Measurements from ENCODE around the gene SSR1. TPM values are rescaled to one million over a fixed set of nuclear protein-coding genes. Genes with fewer than 3 reads are reported as not detected.
"Not testable (repeated sequence)": the region's sequence is repeated elsewhere in the genome, so short reads cannot be mapped to it uniquely, and the experiment has no call there.

The SSR1 gene
- total RNA-seq, 1 donor from 2014 or later: 110 TPM

- ATAC-seq (no peak), DNase-seq (ENCODE audit: low spot score) (no peak)
Measured at GRCh38 chr6:7283676-7284075, 29.3 kb downstream of the SSR1 start.

- DNase-seq (ENCODE audit: low spot score) (no peak), ATAC-seq (no peak)
Measured at GRCh38 chr6:7282097-7282906, 30.7 kb downstream of the SSR1 start.

- no peak for ATAC-seq
Measured at GRCh38 chr6:7276199-7276524, 36.8 kb downstream of the SSR1 start.

DNA sequence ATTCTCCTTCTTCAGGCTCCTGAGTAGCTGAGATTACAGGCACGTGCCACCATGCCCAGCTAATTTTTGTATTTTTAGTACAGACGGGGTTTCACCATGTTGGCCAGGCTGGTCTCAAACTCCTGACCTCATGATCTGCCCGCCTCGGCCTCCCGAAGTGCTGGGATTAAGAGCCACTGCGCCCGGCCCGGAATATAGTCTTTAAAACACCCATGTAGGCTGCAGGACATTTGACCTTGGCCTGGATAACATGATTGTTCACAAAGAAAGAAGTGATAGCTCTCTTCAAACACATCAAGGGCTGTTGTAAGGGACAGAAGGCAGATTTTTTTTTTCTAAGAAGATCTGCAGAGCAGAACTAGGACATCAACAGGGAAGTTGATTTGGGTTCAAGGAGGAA is 38.5 kb downstream of the SSR1 start:
- not testable (repeated sequence) for ATAC-seq; DNase-seq (ENCODE audit: low spot score)

More at GRCh38 chr6:7276199-7276524, 36.8 kb downstream of the SSR1 start:
- no peak for DNase-seq (ENCODE audit: low spot score)

DNA sequence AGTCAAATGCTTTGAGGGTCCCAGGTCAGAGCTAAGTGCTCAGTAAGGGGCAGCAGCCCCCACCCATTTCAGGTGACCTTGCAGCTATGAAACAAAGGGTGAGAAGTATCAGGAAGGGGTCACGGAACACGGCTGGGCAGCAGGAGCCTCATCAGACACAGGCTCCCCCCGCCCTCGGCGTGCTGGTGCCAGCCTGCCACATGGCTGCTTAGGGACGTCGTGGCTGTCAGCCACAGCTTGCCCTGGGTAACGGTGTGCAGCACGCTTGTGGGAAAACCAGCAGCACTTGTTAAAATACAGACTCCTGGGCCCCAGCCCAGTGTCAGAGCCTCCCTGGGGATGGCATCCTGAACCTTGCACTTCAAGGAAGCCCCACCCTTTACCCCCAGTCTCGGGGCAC is 39.3 kb downstream of the SSR1 start:
- no peak for DNase-seq (ENCODE audit: low spot score)
- no peak for ATAC-seq

GRCh38 chr6:7271205-7271534 is 41.8 kb downstream of the SSR1 start:
- DNase-seq (ENCODE audit: low spot score) (no peak), ATAC-seq (no peak)

GRCh38 chr6:7270320-7271204 is 42.4 kb downstream of the SSR1 start:
- ATAC-seq: peak; percentile 92
- DNase-seq (ENCODE audit: low spot score): peak; percentile 96

DNA sequence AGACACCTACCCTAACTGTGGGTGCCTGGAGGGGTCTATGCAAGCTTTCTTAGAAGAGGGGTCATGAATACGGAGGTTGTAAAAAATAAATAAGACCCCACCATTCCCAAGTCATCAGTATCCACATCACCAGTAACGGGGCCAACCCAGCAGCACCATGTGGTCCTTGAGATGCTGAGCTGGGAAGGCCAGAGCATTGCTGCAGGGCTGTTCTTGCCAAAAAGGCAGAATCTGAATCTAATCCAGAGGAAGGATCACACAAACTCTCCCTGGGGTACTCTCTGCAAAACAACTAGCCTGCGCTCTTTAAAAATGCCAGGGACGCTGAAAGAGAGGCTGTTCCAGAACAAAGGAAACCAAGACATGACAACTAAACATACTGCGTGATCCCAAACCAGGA is 43.2 kb downstream of the SSR1 start:
- ATAC-seq: no peak
- DNase-seq (ENCODE audit: low spot score): no peak

GRCh38 chr6:7268816-7269555 is 44.0 kb downstream of the SSR1 start:
- ATAC-seq (no peak), DNase-seq (ENCODE audit: low spot score) (no peak)

DNA sequence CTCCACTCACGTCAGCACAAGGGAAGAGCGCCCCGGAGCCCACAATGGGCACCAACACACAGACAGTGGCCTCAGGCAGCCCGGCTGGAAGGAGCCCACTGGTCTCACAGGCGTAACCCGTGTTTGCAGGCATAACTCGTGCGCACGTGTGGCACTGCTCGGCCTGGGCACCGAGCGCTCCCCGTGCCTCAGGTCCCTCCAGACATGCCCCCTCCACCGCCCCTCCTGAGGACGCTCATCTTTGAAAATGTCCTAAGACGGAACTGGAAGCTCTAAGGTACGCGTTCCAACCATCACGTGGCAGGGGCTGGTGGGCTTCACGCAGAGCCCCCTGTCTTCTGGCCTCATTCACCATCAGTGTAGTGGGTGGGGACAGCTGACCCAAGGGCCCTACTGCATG is 44.6 kb downstream of the SSR1 start:
- no peak for ATAC-seq
- no peak for DNase-seq (ENCODE audit: low spot score)

DNA sequence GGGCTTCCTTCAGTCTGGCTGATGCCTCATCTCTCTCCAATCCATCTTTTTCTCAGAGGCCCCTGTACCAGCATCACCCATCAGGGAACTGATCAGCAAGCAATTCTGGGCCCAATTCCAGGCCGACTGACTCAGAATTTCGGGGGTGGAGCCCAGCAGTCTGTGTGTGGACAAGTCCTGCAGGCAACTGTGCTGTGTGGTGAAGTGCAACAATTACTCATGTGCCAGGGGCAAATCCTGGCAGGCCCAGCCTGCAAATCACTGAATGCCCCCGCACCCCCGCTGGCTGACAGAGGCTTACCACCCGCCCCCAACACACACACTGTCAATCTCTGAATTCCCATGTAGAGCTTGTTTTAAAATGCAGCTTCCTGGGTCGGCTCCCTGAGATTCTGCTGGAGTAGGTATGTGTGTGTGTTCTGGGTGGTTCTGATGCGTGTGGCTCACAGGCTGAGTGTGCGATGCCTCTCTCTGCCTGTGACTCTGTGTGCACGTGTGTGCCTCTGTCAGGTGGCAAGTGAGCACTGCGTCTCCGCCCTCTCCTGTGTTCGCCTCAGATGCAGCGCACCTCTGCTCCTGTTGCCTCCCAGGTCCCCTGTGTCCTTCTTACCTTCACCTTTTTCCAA is 45.4 kb downstream of the SSR1 start:
- ATAC-seq (peak; percentile 56), DNase-seq (ENCODE audit: low spot score) (peak; percentile 78)

DNA sequence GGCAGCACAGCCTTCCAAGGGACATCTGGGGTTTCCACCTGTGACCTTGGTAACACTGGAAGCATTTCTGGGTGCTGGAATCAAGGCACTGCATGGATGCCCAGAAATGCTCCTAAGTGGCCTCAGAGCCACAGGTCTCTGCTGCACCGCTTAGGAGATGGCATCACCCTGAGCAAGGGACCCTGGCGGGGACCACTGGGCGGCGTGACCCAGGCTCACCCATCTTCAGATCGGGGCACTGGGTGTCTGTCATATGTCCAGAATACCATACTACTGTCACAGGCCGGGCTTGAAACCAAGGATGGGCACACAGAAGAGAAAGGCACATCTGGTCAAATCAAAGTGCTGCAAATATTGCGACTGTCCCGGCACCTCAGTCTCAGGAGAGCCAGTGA is 45.9 kb downstream of the SSR1 start:
- DNase-seq (ENCODE audit: low spot score): no peak

GRCh38 chr6:7265385-7265726 is 47.6 kb downstream of the SSR1 start:
- DNase-seq (ENCODE audit: low spot score); ATAC-seq: not testable (repeated sequence)

More for the DNA sequence above, 45.9 kb downstream of the SSR1 start:
- ATAC-seq: no peak

DNA sequence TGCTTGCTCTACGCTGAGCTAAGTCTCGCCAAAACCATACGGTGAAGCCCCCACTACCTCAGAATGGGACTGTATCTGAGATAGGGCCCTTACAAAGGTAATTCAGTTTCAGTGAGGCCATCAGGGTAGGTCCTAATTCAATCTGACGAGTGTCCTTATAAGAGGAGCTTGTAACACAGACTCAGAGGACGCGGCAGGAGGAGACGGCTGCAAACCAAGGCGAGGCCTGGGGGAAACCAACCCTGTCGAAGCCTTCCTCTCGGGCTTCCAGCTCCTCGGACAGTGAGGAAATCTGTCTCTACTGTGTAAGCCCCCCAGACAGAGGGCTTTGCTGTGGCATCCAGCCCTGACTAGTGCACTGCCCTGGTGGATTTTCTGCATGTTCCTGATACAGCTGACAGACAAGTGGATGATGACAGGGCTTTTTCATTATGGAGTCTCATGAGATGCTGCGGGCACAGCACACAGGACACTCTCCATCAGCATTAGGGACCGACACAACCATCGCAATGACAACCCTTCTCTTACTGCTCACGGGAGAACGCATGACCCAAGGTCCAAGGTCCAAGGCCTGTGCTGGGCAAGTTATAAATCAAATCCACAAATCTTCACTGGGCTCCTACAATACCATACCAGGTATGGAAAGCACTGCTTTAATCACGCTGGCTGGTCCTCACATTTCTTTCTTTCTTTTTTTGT is 48.2 kb downstream of the SSR1 start:
- ATAC-seq: no peak
- no peak for DNase-seq (ENCODE audit: low spot score)

GRCh38 chr6:7264041-7264440 is 49.0 kb downstream of the SSR1 start:
- ATAC-seq: no peak
- no peak for DNase-seq (ENCODE audit: low spot score)

GRCh38 chr6:7263519-7263805 is 49.5 kb downstream of the SSR1 start:
- ATAC-seq; DNase-seq (ENCODE audit: low spot score): not testable (repeated sequence)

- no peak for DNase-seq (ENCODE audit: low spot score)
- ATAC-seq: no peak
Measured at GRCh38 chr6:7262746-7263518, 50.1 kb downstream of the SSR1 start.

GRCh38 chr6:7261852-7262461 is 51.0 kb downstream of the SSR1 start:
- DNase-seq (ENCODE audit: low spot score) (no peak), ATAC-seq (peak; percentile 7)

- DNase-seq (ENCODE audit: low spot score) (peak; percentile 90), ATAC-seq (peak; percentile 96)
Measured at GRCh38 chr6:7261032-7261841, 51.8 kb downstream of the SSR1 start.

Measured in left lobe of liver (tissue), 2 donors.